Natural killer cell (primary cell): ENCODE data around the gene SEC16B. TPM values are rescaled to one million over a fixed set of nuclear protein-coding genes. Genes with fewer than 3 reads are reported as not detected.

Source experiments
- ATAC-seq, 3 donors: fragments of 150-1000 bp in 2 of 3; fragments of 200-7000 bp in 1 of 3; cut with Tn5 transposase; 1 replicate in 1 of 3; 2 replicates in 2 of 3; pipeline ENCODE4 v1.10.0; 2021; ENCODE audit warnings: mild to moderate bottlenecking in 2 of 3, moderate library complexity in 2 of 3
- DNase-seq, 2 donors: peaks; one replicate each; pipeline versions ENCODE4 v3.0.0 to v3.0.0-alpha.2; 2013 to 2021; ENCODE audit warnings: mixed read lengths in 1 of 2
- H3K27ac ChIP-seq: one replicate; pipeline ENCODE4 v1.5.1; 2013; ENCODE audit warnings: mild to moderate bottlenecking, low read length
- H3K27me3 ChIP-seq: one replicate; pipeline ENCODE4 v1.6.1; 2013; ENCODE audit warnings: low read length; ENCODE audit not compliant: control insufficient read depth, insufficient read depth
- H3K36me3 ChIP-seq: one replicate; pipeline ENCODE4 v1.6.1; 2013; ENCODE audit warnings: low read length; ENCODE audit not compliant: control insufficient read depth, insufficient read depth
- H3K4me1 ChIP-seq: one replicate; pipeline ENCODE4 v1.6.1; 2013; ENCODE audit warnings: low read length; ENCODE audit not compliant: control insufficient read depth, insufficient read depth
- H3K4me3 ChIP-seq: one replicate; pipeline ENCODE4 v1.5.1; 2013; ENCODE audit warnings: low read length
- H3K9me3 ChIP-seq: one replicate; pipeline ENCODE4 v1.6.1; 2013; ENCODE audit warnings: low read length; ENCODE audit not compliant: control insufficient read depth, insufficient read depth
- H3K27ac Mint-ChIP-seq, 2 donors: one replicate each; pipeline ENCODE4 v1.8.0; 2022; ENCODE audit warnings: mild to moderate bottlenecking in 2 of 2, mixed read lengths in 2 of 2, moderate library complexity in 1 of 2
- H3K27me3 Mint-ChIP-seq, 2 donors: one replicate each; pipeline ENCODE4 v1.8.0; 2022; ENCODE audit warnings: low read depth in 2 of 2, mixed read lengths in 2 of 2
- H3K36me3 Mint-ChIP-seq: one replicate; pipeline ENCODE4 v1.8.0; 2022; ENCODE audit warnings: mixed read lengths
- H3K4me1 Mint-ChIP-seq, 2 donors: one replicate each; pipeline ENCODE4 v1.8.0; 2022; ENCODE audit warnings: mixed read lengths in 2 of 2
- H3K4me3 Mint-ChIP-seq: one replicate; pipeline ENCODE4 v1.8.0; 2022; ENCODE audit warnings: mild to moderate bottlenecking, moderate library complexity, mixed read lengths
- H3K9me3 Mint-ChIP-seq, 2 donors: one replicate each; pipeline ENCODE4 v1.8.0; 2022; ENCODE audit warnings: mixed read lengths in 2 of 2
- CTCF ChIP-seq: fragments of 200-600 bp; IDR thresholded peaks from one replicate; pipeline ENCODE4 v1.8.0; 2022; ENCODE audit warnings: antibody characterized with exemption
- WGBS: methylation state at CpG from one replicate; pipeline ENCODE4 v1.1.7; 2013; ENCODE audit warnings: missing lambda C conversion rate; ENCODE audit not compliant: insufficient coverage; 5-methylcytosine and 5-hydroxymethylcytosine counted together
- intact Hi-C: fragments of 100-400 bp; cut with micrococcal nuclease; formaldehyde crosslinking; loops from one replicate; pipeline ENCODE4 v1.14.2; 2022
- total RNA-seq, 4 donors: library from RNA; stranded (reverse); fragments of 120-200 nt in 1 of 4; gene quantifications; one replicate each; pipeline versions ENCODE4 v1.2.3 to v1.2.4, GENCODE V29; 2013 to 2022

SEC16B gene
- total RNA-seq, 3 donors from 2014 or later (not counting 1 experiment from before 2014, with no cell fraction given): 0.31 TPM; not detected in 2

GRCh38 chr1:177922209-177922608 is 47.6 kb downstream of the SEC16B start:
- H3K27ac Mint-ChIP-seq: no peak overlapping the region
- ATAC-seq (no peak), DNase-seq (no peak)
- no peaks in the 10 kb centered on the region for H3K4me1 ChIP-seq
- intact Hi-C loops: no loop called here
- no peak overlapping the region for H3K27ac ChIP-seq
- no peaks in the 10 kb centered on the region for H3K9me3 ChIP-seq
- no peaks in the 10 kb centered on the region for H3K27me3 ChIP-seq
- H3K36me3 ChIP-seq: no peaks in the 10 kb centered on the region
- no peaks in the 10 kb centered on the region for H3K27me3 Mint-ChIP-seq
- H3K4me3 ChIP-seq: no peak overlapping the region
- H3K4me1 Mint-ChIP-seq: no peaks in the 10 kb centered on the region
- WGBS: 85% methylated on average over 3 of the region's 3 CpGs
- no peak for TF ChIP-seq CTCF
- H3K9me3 Mint-ChIP-seq: no peaks in the 10 kb centered on the region
- no peaks in the 10 kb centered on the region for H3K36me3 Mint-ChIP-seq
- no peak overlapping the region for H3K4me3 Mint-ChIP-seq

- Histone ChIP-seq H3K27me3 (no peaks in the 10 kb centered on the region), H3K4me3 (no peak overlapping the region), H3K36me3 (no peaks in the 10 kb centered on the region), H3K27ac (no peak overlapping the region), H3K9me3 (no peaks in the 10 kb centered on the region), H3K4me1 (no peaks in the 10 kb centered on the region)
- Mint-ChIP-seq H3K4me1 (no peaks in the 10 kb centered on the region), H3K27ac (no peak overlapping the region), H3K27me3 (no peaks in the 10 kb centered on the region), H3K36me3 (no peaks in the 10 kb centered on the region), H3K9me3 (no peaks in the 10 kb centered on the region), H3K4me3 (no peak overlapping the region)
- 86% methylated on average over 3 of the region's 4 CpGs for WGBS
- ATAC-seq (no peak), DNase-seq (no peak)
- no peak for TF ChIP-seq CTCF
- intact Hi-C loops: no loop called here
Observed at GRCh38 chr1:177921590-177921989, 48.3 kb downstream of the SEC16B start.

GRCh38 chr1:177920091-177920490 is 49.8 kb downstream of the SEC16B start:
- Histone ChIP-seq H3K27ac (no peak overlapping the region), H3K36me3 (no peaks in the 10 kb centered on the region), H3K4me3 (no peak overlapping the region), H3K27me3 (no peaks in the 10 kb centered on the region), H3K9me3 (peaks cover 2% of the 10 kb centered on the region), H3K4me1 (no peaks in the 10 kb centered on the region)
- Mint-ChIP-seq H3K27ac (no peak overlapping the region), H3K9me3 (no peaks in the 10 kb centered on the region), H3K4me1 (no peaks in the 10 kb centered on the region), H3K27me3 (no peaks in the 10 kb centered on the region), H3K36me3 (no peaks in the 10 kb centered on the region), H3K4me3 (no peak overlapping the region)
- intact Hi-C loops: no loop called here
- TF ChIP-seq CTCF: no peak
- ATAC-seq: no peak
- no peak for DNase-seq
- 100% methylated on average over 2 of the region's 2 CpGs for WGBS

- Histone ChIP-seq H3K4me1 (no peaks in the 10 kb centered on the region), H3K27me3 (no peaks in the 10 kb centered on the region), H3K4me3 (no peak overlapping the region), H3K36me3 (no peaks in the 10 kb centered on the region), H3K27ac (no peak overlapping the region), H3K9me3 (peaks cover 2% of the 10 kb centered on the region)
- ATAC-seq (no peak), DNase-seq (no peak)
- peaks cover 0 to 2% of the 10 kb centered on the region in 2 donors for H3K9me3 Mint-ChIP-seq
- H3K4me1 Mint-ChIP-seq: no peaks in the 10 kb centered on the region
- WGBS: 86% methylated on average over 3 of the region's 3 CpGs
- H3K36me3 Mint-ChIP-seq: no peaks in the 10 kb centered on the region
- intact Hi-C loops: no loop called here
- no peaks in the 10 kb centered on the region for H3K27me3 Mint-ChIP-seq
- H3K27ac Mint-ChIP-seq: no peak overlapping the region
- TF ChIP-seq CTCF: no peak
- H3K4me3 Mint-ChIP-seq: no peak overlapping the region
Observed at GRCh38 chr1:177915641-177916040, 54.2 kb downstream of the SEC16B start.
